ENCODE data around the gene ZYG11A. TPM values are rescaled to one million over a fixed set of nuclear protein-coding genes. Genes with fewer than 3 reads are reported as not detected.

Gene ZYG11A
- total RNA-seq, 1 experiment from 2014 or later = 7.3 TPM

DNA sequence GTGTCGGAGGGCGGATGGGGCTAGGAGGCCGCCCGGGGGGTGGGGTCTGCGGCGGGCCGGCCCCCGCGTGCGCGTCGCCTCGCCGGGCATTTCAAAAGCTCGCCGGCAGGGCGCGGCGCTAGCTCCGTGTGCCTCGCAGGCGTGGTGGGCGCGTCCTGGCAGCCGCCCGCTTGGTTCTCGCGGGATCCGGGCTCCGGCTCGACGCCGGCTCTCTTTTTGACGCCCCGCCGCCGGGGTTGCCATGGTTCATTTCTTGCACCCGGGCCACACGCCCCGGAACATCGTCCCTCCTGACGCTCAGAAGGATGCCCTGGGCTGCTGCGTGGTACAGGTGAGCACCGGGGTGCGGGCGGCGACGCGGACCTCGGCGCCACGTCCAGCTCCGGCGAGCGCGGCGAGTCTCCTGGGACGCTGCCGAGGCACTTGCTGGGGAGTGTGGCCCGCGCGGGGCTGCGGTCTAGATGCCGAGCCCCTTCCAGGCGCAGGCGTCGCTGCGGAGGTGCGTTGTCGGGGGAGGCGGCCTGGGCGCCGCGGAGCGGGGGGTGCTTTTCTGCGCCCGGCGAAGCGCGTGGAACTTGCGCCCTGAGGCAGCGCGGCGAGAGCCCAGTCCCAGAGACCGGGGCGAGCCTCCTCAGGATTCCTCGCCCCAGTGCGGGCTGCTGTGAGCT, at the start of gene ZYG11A (continued):
- TF ChIP-seq, protein P1, sequence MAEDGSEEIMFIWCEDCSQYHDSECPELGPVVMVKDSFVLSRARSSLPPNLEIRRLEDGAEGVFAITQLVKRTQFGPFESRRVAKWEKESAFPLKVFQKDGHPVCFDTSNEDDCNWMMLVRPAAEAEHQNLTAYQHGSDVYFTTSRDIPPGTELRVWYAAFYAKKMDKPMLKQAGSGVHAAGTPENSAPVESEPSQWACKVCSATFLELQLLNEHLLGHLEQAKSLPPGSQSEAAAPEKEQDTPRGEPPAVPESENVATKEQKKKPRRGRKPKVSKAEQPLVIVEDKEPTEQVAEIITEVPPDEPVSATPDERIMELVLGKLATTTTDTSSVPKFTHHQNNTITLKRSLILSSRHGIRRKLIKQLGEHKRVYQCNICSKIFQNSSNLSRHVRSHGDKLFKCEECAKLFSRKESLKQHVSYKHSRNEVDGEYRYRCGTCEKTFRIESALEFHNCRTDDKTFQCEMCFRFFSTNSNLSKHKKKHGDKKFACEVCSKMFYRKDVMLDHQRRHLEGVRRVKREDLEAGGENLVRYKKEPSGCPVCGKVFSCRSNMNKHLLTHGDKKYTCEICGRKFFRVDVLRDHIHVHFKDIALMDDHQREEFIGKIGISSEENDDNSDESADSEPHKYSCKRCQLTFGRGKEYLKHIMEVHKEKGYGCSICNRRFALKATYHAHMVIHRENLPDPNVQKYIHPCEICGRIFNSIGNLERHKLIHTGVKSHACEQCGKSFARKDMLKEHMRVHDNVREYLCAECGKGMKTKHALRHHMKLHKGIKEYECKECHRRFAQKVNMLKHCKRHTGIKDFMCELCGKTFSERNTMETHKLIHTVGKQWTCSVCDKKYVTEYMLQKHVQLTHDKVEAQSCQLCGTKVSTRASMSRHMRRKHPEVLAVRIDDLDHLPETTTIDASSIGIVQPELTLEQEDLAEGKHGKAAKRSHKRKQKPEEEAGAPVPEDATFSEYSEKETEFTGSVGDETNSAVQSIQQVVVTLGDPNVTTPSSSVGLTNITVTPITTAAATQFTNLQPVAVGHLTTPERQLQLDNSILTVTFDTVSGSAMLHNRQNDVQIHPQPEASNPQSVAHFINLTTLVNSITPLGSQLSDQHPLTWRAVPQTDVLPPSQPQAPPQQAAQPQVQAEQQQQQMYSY (CRISPR knock-in tag; IDR thresholded peaks at IDR 0.05) = peak; percentile 46; the same call in 1 of the 2 replicates
- TF ChIP-seq, protein P2, sequence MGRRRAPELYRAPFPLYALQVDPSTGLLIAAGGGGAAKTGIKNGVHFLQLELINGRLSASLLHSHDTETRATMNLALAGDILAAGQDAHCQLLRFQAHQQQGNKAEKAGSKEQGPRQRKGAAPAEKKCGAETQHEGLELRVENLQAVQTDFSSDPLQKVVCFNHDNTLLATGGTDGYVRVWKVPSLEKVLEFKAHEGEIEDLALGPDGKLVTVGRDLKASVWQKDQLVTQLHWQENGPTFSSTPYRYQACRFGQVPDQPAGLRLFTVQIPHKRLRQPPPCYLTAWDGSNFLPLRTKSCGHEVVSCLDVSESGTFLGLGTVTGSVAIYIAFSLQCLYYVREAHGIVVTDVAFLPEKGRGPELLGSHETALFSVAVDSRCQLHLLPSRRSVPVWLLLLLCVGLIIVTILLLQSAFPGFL (CRISPR knock-in tag; IDR thresholded peaks at IDR 0.05; ENCODE audit: borderline replicate concordance) = peak; percentile 81; the same call in 1 of the 2 replicates
- TF ChIP-seq HMGA2 (CRISPR knock-in tag; IDR thresholded peaks at IDR 0.05) = no peak
- TF ChIP-seq GTF2I (CRISPR knock-in tag; conservative IDR thresholded peaks at IDR 0.05) = no peak
- TF ChIP-seq ZNF121 (CRISPR knock-in tag; IDR thresholded peaks at IDR 0.05) = no peak
- TF ChIP-seq TCF7 (CRISPR knock-in tag; IDR thresholded peaks at IDR 0.05; ENCODE audit: low read depth) = 0 out of 2 replicates have a peak, but pooled peaks have one; percentile 41
- TF ChIP-seq, protein P3, sequence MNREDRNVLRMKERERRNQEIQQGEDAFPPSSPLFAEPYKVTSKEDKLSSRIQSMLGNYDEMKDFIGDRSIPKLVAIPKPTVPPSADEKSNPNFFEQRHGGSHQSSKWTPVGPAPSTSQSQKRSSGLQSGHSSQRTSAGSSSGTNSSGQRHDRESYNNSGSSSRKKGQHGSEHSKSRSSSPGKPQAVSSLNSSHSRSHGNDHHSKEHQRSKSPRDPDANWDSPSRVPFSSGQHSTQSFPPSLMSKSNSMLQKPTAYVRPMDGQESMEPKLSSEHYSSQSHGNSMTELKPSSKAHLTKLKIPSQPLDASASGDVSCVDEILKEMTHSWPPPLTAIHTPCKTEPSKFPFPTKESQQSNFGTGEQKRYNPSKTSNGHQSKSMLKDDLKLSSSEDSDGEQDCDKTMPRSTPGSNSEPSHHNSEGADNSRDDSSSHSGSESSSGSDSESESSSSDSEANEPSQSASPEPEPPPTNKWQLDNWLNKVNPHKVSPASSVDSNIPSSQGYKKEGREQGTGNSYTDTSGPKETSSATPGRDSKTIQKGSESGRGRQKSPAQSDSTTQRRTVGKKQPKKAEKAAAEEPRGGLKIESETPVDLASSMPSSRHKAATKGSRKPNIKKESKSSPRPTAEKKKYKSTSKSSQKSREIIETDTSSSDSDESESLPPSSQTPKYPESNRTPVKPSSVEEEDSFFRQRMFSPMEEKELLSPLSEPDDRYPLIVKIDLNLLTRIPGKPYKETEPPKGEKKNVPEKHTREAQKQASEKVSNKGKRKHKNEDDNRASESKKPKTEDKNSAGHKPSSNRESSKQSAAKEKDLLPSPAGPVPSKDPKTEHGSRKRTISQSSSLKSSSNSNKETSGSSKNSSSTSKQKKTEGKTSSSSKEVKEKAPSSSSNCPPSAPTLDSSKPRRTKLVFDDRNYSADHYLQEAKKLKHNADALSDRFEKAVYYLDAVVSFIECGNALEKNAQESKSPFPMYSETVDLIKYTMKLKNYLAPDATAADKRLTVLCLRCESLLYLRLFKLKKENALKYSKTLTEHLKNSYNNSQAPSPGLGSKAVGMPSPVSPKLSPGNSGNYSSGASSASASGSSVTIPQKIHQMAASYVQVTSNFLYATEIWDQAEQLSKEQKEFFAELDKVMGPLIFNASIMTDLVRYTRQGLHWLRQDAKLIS (CRISPR knock-in tag; IDR thresholded peaks at IDR 0.05; ENCODE audit: borderline replicate concordance) = 0 out of 2 replicates have a peak, but pooled peaks have one; percentile 61
- TF ChIP-seq, protein P4, sequence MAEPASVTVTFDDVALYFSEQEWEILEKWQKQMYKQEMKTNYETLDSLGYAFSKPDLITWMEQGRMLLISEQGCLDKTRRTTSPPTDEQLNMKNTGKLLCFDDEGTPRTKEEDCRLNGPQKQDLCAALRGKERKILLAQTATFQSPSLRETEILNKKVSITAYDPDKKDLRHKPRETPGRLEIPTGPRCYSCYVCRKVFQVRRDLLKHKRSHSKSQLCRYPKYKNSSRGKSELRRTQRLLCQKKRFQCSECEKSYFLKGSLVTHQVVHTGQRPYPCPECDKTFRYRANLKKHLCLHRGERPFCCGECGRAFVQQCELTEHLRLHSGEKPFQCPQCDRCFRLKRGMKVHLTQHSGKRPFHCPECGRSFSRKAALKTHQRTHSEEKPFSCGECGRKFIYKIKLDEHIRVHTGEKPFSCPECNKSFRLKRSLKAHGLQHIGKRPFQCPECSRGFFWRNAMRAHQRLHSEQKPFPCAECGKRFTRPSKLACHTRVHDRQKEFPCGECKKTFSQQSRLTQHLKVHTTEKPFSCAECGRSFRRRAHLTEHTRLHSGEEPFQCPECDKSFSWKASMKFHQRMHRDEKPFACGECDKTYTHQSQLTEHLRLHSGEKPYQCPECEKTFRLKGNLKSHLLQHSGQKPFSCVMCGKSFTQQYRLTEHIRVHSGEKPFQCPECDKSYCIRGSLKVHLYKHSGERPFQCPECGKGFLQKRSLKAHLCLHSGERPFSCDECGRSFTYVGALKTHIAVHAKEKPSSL (CRISPR knock-in tag; conservative IDR thresholded peaks at IDR 0.05) = no peak
- TF ChIP-seq, protein P5, sequence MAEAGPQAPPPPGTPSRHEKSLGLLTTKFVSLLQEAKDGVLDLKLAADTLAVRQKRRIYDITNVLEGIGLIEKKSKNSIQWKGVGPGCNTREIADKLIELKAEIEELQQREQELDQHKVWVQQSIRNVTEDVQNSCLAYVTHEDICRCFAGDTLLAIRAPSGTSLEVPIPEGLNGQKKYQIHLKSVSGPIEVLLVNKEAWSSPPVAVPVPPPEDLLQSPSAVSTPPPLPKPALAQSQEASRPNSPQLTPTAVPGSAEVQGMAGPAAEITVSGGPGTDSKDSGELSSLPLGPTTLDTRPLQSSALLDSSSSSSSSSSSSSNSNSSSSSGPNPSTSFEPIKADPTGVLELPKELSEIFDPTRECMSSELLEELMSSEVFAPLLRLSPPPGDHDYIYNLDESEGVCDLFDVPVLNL (CRISPR knock-in tag; IDR thresholded peaks at IDR 0.05; ENCODE audit: borderline replicate concordance, low read depth) = 0 out of 2 replicates have a peak, but pooled peaks have one; percentile 67
- peak; percentile 86; the same call in 1 of the 2 replicates for TF ChIP-seq ELF4 (CRISPR knock-in tag; IDR thresholded peaks at IDR 0.05; ENCODE audit: low read depth)
- TF ChIP-seq, protein P6, sequence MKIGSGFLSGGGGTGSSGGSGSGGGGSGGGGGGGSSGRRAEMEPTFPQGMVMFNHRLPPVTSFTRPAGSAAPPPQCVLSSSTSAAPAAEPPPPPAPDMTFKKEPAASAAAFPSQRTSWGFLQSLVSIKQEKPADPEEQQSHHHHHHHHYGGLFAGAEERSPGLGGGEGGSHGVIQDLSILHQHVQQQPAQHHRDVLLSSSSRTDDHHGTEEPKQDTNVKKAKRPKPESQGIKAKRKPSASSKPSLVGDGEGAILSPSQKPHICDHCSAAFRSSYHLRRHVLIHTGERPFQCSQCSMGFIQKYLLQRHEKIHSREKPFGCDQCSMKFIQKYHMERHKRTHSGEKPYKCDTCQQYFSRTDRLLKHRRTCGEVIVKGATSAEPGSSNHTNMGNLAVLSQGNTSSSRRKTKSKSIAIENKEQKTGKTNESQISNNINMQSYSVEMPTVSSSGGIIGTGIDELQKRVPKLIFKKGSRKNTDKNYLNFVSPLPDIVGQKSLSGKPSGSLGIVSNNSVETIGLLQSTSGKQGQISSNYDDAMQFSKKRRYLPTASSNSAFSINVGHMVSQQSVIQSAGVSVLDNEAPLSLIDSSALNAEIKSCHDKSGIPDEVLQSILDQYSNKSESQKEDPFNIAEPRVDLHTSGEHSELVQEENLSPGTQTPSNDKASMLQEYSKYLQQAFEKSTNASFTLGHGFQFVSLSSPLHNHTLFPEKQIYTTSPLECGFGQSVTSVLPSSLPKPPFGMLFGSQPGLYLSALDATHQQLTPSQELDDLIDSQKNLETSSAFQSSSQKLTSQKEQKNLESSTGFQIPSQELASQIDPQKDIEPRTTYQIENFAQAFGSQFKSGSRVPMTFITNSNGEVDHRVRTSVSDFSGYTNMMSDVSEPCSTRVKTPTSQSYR (CRISPR knock-in tag; IDR thresholded peaks at IDR 0.05) = peak; percentile 84
- TF ChIP-seq MYBL2 (CRISPR knock-in tag; IDR thresholded peaks at IDR 0.05) = peak; percentile 91
- no peak for TF ChIP-seq ZBTB21 (CRISPR knock-in tag; IDR thresholded peaks at IDR 0.05; ENCODE audit: borderline replicate concordance)
- no peak for TF ChIP-seq ZNF671 (CRISPR knock-in tag; IDR thresholded peaks at IDR 0.05)
- peak; percentile 93 for TF ChIP-seq TP53 (CRISPR knock-in tag; IDR thresholded peaks at IDR 0.05)
- TF ChIP-seq, protein P7, sequence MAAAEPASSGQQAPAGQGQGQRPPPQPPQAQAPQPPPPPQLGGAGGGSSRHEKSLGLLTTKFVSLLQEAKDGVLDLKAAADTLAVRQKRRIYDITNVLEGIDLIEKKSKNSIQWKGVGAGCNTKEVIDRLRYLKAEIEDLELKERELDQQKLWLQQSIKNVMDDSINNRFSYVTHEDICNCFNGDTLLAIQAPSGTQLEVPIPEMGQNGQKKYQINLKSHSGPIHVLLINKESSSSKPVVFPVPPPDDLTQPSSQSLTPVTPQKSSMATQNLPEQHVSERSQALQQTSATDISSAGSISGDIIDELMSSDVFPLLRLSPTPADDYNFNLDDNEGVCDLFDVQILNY (CRISPR knock-in tag; IDR thresholded peaks at IDR 0.05) = peak; percentile 76; the same call in 1 of the 2 replicates
- peak; percentile 72; the same call in 1 of the 2 replicates for TF ChIP-seq JUN (CRISPR knock-in tag; IDR thresholded peaks at IDR 0.05)
- TF ChIP-seq, protein P8, sequence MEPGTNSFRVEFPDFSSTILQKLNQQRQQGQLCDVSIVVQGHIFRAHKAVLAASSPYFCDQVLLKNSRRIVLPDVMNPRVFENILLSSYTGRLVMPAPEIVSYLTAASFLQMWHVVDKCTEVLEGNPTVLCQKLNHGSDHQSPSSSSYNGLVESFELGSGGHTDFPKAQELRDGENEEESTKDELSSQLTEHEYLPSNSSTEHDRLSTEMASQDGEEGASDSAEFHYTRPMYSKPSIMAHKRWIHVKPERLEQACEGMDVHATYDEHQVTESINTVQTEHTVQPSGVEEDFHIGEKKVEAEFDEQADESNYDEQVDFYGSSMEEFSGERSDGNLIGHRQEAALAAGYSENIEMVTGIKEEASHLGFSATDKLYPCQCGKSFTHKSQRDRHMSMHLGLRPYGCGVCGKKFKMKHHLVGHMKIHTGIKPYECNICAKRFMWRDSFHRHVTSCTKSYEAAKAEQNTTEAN (CRISPR knock-in tag; IDR thresholded peaks at IDR 0.05) = peak; percentile 96
- TF ChIP-seq, protein P9, sequence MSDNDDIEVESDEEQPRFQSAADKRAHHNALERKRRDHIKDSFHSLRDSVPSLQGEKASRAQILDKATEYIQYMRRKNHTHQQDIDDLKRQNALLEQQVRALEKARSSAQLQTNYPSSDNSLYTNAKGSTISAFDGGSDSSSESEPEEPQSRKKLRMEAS (CRISPR knock-in tag; IDR thresholded peaks at IDR 0.05) = peak; percentile 95
- TF ChIP-seq SP1 (CRISPR knock-in tag; conservative IDR thresholded peaks at IDR 0.05) = peak; percentile 75

Data from WTC11 (cell line).